Activated CD4-positive, alpha-beta memory T cell treated with anti-CD3 and anti-CD28 coated beads, Interleukin-2, amount 10 ng/mL, durations not matched to agents 7 days and 5 days (primary cell): ENCODE measurements around the gene RNF166. TPM values are rescaled to one million over a fixed set of nuclear protein-coding genes. Genes with fewer than 3 reads are reported as not detected.

Experiments
- CTCF ChIA-PET: fragments of 350-600 bp; sonication (Branson Sonifier 250); formaldehyde crosslinking; loops from one replicate; lab custom pipeline; 2021; ENCODE audit warnings: antibody characterized with exemption, inconsistent platforms; lab: Charles Lee
- POLR2A ChIA-PET: fragments of 350-600 bp; sonication (Branson Sonifier 250); formaldehyde crosslinking; loops from one replicate; lab custom pipeline; 2021; ENCODE audit warnings: antibody characterized with exemption; lab: Charles Lee
- DNase-seq: peaks from one replicate; pipeline ENCODE4 v3.0.0-alpha.2; 2020
- H3K27ac Mint-ChIP-seq: one replicate; pipeline ENCODE4 v1.8.0; 2021; ENCODE audit warnings: mild to moderate bottlenecking, mixed read lengths
- H3K27me3 Mint-ChIP-seq: one replicate; pipeline ENCODE4 v1.8.0; 2021; ENCODE audit warnings: mixed read lengths
- H3K36me3 Mint-ChIP-seq: one replicate; pipeline ENCODE4 v1.8.0; 2021; ENCODE audit warnings: low read depth, mixed read lengths
- H3K4me1 Mint-ChIP-seq: one replicate; pipeline ENCODE4 v1.8.0; 2021; ENCODE audit warnings: mixed read lengths
- H3K4me3 Mint-ChIP-seq: one replicate; pipeline ENCODE4 v1.8.0; 2021; ENCODE audit warnings: mild to moderate bottlenecking, mixed read lengths
- H3K9me3 Mint-ChIP-seq: one replicate; pipeline ENCODE4 v1.8.0; 2021; ENCODE audit warnings: mixed read lengths
- total RNA-seq, 2 experiments: library from RNA; stranded (reverse); gene quantifications; one replicate each; pipeline ENCODE4 v1.2.3, GENCODE V29; 2021

RNF166 gene
- total RNA-seq, 2 experiments from 2014 or later: 155 to 156 TPM

DNA sequence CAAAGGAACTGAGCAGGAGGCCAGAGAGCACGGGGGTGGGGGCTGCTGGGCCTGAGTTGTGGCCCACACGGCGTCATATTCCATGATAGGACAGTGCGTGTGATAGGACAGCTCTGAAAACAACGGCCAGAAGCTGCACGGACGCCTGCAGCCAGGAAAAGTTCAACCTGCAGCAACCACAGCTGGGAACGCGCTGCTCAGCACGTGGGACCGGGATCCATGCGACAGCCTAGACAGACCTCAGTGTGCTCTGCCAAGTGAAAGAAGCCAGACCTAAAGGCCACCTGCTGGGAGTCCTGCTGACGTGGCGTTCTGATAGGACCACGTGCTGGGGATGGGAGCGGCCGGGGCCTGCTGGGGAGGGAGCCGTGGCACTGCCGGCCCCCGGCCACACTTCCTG, 21.7 kb upstream of the RNF166 start:
- Mint-ChIP-seq H3K4me3 (no peak overlapping the region), H3K36me3 (peaks cover 49% of the 10 kb centered on the region), H3K4me1 (peaks cover 8% of the 10 kb centered on the region), H3K9me3 (no peaks in the 10 kb centered on the region), H3K27ac (no peak overlapping the region), H3K27me3 (no peaks in the 10 kb centered on the region)
- no peak for DNase-seq
- ChIA-PET POLR2A (no interaction called here), CTCF (no interaction called here)

DNA sequence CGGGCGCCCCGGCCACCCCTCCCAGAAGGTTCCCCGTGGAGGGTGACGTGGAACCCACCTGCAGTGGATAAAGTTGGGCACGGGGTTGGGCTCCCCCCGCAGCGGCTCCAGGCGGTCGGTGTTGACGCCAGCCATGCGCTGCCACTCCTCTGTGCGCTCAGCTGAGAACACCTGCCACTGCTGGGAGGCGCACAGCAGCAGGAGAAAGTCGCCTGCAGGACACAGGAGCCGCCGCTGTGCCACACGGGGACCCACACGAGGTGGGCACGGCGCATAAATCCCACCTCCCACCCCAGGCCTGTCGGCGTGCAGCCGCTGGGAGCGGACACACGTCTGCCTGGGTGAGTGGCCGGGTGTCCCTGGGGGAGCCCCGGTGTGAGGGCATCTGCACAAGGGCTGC, 20.8 kb upstream of the RNF166 start:
- Mint-ChIP-seq H3K36me3 (peaks cover 49% of the 10 kb centered on the region), H3K4me3 (no peak overlapping the region), H3K27me3 (no peaks in the 10 kb centered on the region), H3K9me3 (no peaks in the 10 kb centered on the region), H3K27ac (no peak overlapping the region), H3K4me1 (peaks cover 8% of the 10 kb centered on the region)
- POLR2A ChIA-PET: no interaction called here
- DNase-seq: no peak
- CTCF ChIA-PET: no interaction called here

DNA sequence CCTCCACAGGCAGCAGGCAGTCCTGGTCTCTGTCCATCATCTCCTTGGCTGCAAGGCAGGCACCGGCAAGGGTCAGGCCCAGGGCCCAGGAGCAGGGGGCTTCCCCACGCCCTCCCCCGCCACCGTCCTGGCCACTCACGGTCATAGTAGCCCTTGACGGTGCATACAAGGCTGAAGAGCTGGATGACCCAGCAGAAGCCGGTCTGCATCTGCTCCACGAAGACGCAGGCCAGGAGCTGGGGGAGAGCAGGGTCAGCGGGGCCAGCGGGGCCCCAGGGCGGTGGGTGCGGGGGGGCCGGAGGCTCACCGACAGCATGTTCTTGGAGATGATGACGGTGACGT, 20.2 kb upstream of the RNF166 start:
- no peak overlapping the region for H3K4me3 Mint-ChIP-seq
- POLR2A ChIA-PET: no interaction called here
- no peak for DNase-seq
- peaks cover 6% of the 10 kb centered on the region for H3K4me1 Mint-ChIP-seq
- no peaks in the 10 kb centered on the region for H3K27me3 Mint-ChIP-seq
- H3K9me3 Mint-ChIP-seq: no peaks in the 10 kb centered on the region
- no peak overlapping the region for H3K27ac Mint-ChIP-seq
- peaks cover 46% of the 10 kb centered on the region for H3K36me3 Mint-ChIP-seq
- CTCF ChIA-PET: no interaction called here

- Mint-ChIP-seq H3K4me3 (no peak overlapping the region), H3K9me3 (no peaks in the 10 kb centered on the region), H3K27ac (no peak overlapping the region), H3K27me3 (no peaks in the 10 kb centered on the region), H3K4me1 (peaks cover 1% of the 10 kb centered on the region), H3K36me3 (peaks cover 40% of the 10 kb centered on the region)
- ChIA-PET POLR2A (no interaction called here), CTCF (no interaction called here)
- DNase-seq: no peak
Observed at GRCh38 chr16:88725609-88726407, 19.6 kb upstream of the RNF166 start.

- peaks cover 41% of the 10 kb centered on the region for H3K36me3 Mint-ChIP-seq
- POLR2A ChIA-PET: no interaction called here
- H3K9me3 Mint-ChIP-seq: no peaks in the 10 kb centered on the region
- no peak for DNase-seq
- no peaks in the 10 kb centered on the region for H3K27me3 Mint-ChIP-seq
- no peak overlapping the region for H3K4me3 Mint-ChIP-seq
- CTCF ChIA-PET: interaction anchor here (1.0 kb wide), 1 partner anchor 62 kb away, joined by 3 read pairs; no protein-coding TSS in a partner anchor
- H3K4me1 Mint-ChIP-seq: peaks cover 1% of the 10 kb centered on the region
- H3K27ac Mint-ChIP-seq: no peak overlapping the region
Observed at GRCh38 chr16:88724855-88725555, 18.8 kb upstream of the RNF166 start.

DNA sequence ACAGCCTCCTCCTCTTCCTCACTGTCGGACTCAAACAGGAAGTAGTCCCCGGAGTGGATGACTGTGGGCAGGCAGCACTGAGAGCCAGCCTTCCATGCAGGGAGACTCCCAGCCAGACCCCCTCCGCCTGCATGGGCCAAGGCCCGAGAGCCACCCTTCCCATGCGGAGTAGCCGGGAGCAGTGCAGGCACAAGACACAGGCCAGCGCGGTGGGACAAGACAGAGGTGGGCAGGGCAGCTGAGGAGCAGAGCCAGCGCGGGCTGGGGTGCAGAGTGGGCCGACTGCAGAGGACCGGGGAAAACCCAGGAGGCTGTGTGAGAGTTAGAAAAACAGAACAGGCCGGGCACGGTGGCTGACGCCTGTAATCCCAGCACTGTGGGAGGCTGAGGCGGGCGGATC, 17.7 kb upstream of the RNF166 start:
- H3K36me3 Mint-ChIP-seq: peaks cover 47% of the 10 kb centered on the region

DNA sequence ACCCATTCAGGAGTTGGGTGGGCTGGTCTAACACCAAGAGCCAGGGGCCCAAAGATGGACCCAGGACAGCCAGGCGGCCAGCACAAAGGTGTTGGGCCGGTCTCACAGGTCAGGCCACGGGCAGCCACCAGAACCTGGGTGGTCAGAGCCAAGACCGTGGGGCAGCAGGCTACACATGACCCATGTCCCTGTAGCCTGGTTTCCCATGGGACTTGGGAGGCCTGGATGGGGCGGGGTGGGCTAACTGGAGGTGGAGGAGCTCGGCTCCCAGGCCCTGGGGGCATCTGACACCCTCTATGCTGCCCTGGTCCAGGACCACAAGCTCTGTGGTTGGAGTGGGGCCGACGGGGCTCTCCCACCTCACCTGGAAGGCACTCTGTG, 17.3 kb upstream of the RNF166 start:
- Mint-ChIP-seq H3K36me3 (peaks cover 51% of the 10 kb centered on the region), H3K27ac (no peak overlapping the region), H3K9me3 (no peaks in the 10 kb centered on the region), H3K4me3 (no peak overlapping the region), H3K4me1 (peaks cover 2% of the 10 kb centered on the region), H3K27me3 (no peaks in the 10 kb centered on the region)
- ChIA-PET POLR2A (interaction anchor here (0.5 kb wide), 1 partner anchor 78 kb away, joined by 3 read pairs; no protein-coding TSS in a partner anchor), CTCF (no interaction called here)
- DNase-seq: no peak

More for the DNA sequence above, 17.7 kb upstream of the RNF166 start:
- POLR2A ChIA-PET: interaction anchor here (0.5 kb wide), 1 partner anchor 78 kb away, joined by 3 read pairs; no protein-coding TSS in a partner anchor
- Mint-ChIP-seq H3K9me3 (no peaks in the 10 kb centered on the region), H3K27me3 (no peaks in the 10 kb centered on the region), H3K27ac (no peak overlapping the region), H3K4me1 (no peaks in the 10 kb centered on the region), H3K4me3 (no peak overlapping the region)
- CTCF ChIA-PET: interaction anchor here (1.0 kb wide), 1 partner anchor 63 kb away, joined by 3 read pairs; no protein-coding TSS in a partner anchor
- DNase-seq: no peak

DNA sequence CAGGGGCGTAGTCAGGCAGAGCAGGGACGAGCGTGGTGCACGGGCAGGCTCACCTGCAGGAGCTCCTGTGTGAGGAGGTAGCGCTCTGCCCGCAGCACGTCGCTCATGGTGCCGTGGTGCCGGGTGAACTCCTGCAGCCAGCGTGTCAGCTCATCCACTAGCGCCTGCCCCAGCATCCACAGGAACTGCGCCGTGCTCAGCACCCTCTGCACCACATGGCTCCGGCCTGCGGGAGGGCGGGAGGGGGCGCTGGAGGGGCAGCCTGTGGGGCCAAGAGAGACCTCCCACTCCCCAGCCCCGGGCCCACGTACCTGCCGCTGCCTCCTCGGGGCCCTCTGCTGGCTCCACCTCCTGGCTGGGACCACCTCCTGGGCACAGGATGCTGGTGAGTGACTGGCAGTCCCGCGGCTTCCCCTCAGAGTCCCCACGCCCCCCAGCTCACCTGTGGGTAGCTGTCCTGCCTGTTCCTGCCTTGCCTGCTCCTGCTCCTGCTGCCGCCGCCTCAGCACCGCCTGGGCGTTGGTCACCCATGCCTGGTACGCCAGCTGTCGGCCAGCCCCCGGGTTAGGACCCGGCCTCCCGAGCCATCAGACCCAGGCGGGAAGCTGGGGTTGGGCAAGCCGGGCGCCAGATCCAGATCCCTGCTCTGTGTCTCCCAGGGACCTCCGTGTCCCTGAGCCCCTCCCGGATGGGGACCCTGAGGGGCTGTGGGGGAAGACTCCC, 16.7 kb upstream of the RNF166 start:
- POLR2A ChIA-PET: interaction anchor here (1.3 to 1.7 kb wide), 2 partner anchors 16 to 18 kb away, joined by 3 to 6 read pairs; no protein-coding TSS in a partner anchor
- DNase-seq: no peak
- Mint-ChIP-seq H3K36me3 (peaks cover 56% of the 10 kb centered on the region), H3K27ac (no peak overlapping the region), H3K4me1 (peaks cover 7% of the 10 kb centered on the region), H3K9me3 (no peaks in the 10 kb centered on the region), H3K4me3 (no peak overlapping the region), H3K27me3 (no peaks in the 10 kb centered on the region)
- CTCF ChIA-PET: no interaction called here

DNA sequence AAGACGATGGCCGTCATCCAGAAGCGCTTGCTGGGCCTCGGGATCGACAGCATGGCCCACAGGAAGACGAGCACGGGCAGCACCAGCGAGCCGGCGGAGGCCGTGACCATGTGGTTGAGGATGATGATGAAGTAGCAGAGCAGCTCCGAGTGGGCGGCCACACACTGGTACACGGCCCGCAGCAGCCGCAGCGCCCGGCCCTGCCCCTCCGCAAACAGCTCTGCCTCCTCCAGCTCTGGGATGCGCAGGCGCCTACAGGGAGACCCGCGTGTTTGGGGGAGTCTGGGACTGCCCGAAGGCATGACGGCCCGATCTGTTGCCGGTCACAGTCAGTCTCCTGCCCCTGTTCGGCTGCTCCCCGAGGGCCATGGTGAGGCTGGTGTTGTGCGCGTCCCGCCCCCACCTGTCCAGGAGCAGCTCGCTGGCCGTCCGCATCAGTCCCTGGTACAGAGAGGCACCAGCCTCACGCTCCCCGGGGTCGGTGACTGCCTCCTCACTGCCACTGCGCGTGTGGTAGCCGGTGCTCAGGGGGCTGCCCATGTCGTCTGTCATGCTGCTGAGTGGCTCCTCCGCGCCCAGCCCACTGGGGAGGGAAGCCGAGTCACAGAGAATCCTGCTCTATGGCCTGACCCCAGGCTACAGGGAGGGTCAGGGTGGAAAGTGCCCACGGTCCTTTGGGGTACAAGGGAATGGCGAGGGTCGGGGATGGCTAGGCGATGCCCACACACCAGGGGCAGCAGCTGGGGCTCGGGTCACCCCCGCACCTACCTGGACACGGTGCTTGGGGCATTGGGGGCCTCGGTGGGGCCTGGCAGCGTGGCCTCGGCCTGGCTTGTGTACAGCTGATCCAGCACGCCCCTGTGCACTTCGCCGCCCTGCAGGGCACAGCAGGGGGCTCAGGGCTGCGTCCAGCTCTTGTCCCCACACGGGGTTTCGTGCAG, 15.9 kb upstream of the RNF166 start:
- Mint-ChIP-seq H3K9me3 (no peaks in the 10 kb centered on the region), H3K4me1 (peaks cover 8% of the 10 kb centered on the region), H3K27me3 (no peaks in the 10 kb centered on the region), H3K36me3 (peaks cover 57% of the 10 kb centered on the region), H3K27ac (no peak overlapping the region), H3K4me3 (no peak overlapping the region)
- ChIA-PET CTCF (interaction anchor here (3.2 kb wide), 1 partner anchor 15 kb away, joined by 9 read pairs; no protein-coding TSS in a partner anchor), POLR2A (interaction anchor here (1.0 to 1.7 kb wide), 3 partner anchors 15 to 72 kb away, joined by 3 to 6 read pairs (median 3); no protein-coding TSS in a partner anchor)
- no peak for DNase-seq

- H3K4me1 Mint-ChIP-seq: peaks cover 8% of the 10 kb centered on the region
- H3K36me3 Mint-ChIP-seq: peaks cover 61% of the 10 kb centered on the region
- no peak overlapping the region for H3K4me3 Mint-ChIP-seq
- no peak for DNase-seq
- no peaks in the 10 kb centered on the region for H3K27me3 Mint-ChIP-seq
- POLR2A ChIA-PET: interaction anchor here (0.7 to 1.7 kb wide), 4 partner anchors 14 to 71 kb away, joined by 3 to 6 read pairs (median 3); no protein-coding TSS in a partner anchor
- H3K27ac Mint-ChIP-seq: no peak overlapping the region
- CTCF ChIA-PET: interaction anchor here (3.2 kb wide), 1 partner anchor 16 kb away, joined by 9 read pairs; no protein-coding TSS in a partner anchor
- no peaks in the 10 kb centered on the region for H3K9me3 Mint-ChIP-seq
Observed at GRCh38 chr16:88721236-88721635, 15.0 kb upstream of the RNF166 start.

- Mint-ChIP-seq H3K27ac (no peak overlapping the region), H3K27me3 (no peaks in the 10 kb centered on the region), H3K4me1 (peaks cover 8% of the 10 kb centered on the region), H3K9me3 (no peaks in the 10 kb centered on the region), H3K36me3 (peaks cover 61% of the 10 kb centered on the region), H3K4me3 (no peak overlapping the region)
- ChIA-PET CTCF (interaction anchor here (3.2 kb wide), 1 partner anchor 17 kb away, joined by 9 read pairs; no protein-coding TSS in a partner anchor), POLR2A (interaction anchor here (0.7 to 1.0 kb wide), 2 partner anchors 16 to 24 kb away, joined by 3 read pairs; no protein-coding TSS in a partner anchor)
- DNase-seq: no peak
Observed at GRCh38 chr16:88720396-88720970, 14.3 kb upstream of the RNF166 start.
